Hepatocyte (in vitro differentiated cells): Measurements from ENCODE around the gene TTN. TPM values are rescaled to one million over a fixed set of nuclear protein-coding genes. Genes with fewer than 3 reads are reported as not detected.

ENCODE experiments used
- DNase-seq: peaks from one replicate; pipeline ENCODE4 v3.0.0-alpha.2; 2016; ENCODE audit warnings: low spot score
- H2AFZ ChIP-seq: fragments of 200-600 bp; sonication (generic); 2 replicates; pipeline ENCODE4 v1.6.0; 2016; ENCODE audit warnings: antibody characterized with exemption, mild to moderate bottlenecking
- H3K27ac ChIP-seq: fragments of 200-600 bp; sonication (generic); 2 replicates; pipeline ENCODE4 v1.5.1; 2016; ENCODE audit warnings: mild to moderate bottlenecking
- H3K27me3 ChIP-seq: fragments of 200-600 bp; sonication (generic); 2 replicates; pipeline ENCODE4 v1.6.1; 2016
- H3K36me3 ChIP-seq: fragments of 200-600 bp; sonication (generic); replicated peaks from 2 replicates; pipeline ENCODE4 v1.5.1; 2016; ENCODE audit warnings: low read depth; ENCODE audit not compliant: insufficient read depth
- H3K4me1 ChIP-seq: fragments of 200-600 bp; sonication (generic); 2 replicates; pipeline ENCODE4 v1.5.1; 2016; ENCODE audit warnings: mild to moderate bottlenecking, moderate library complexity; ENCODE audit not compliant: insufficient read depth
- H3K4me2 ChIP-seq: fragments of 200-600 bp; sonication (generic); 2 replicates; pipeline ENCODE4 v1.6.0; 2016
- H3K4me3 ChIP-seq: fragments of 200-600 bp; sonication (generic); 2 replicates; pipeline ENCODE4 v1.5.1; 2016; ENCODE audit warnings: mild to moderate bottlenecking
- H3K79me2 ChIP-seq: fragments of 200-600 bp; sonication (generic); 2 replicates; pipeline ENCODE4 v1.6.0; 2017; ENCODE audit warnings: mild to moderate bottlenecking
- H3K9me2 ChIP-seq: fragments of 200-600 bp; sonication (generic); replicated peaks from 2 replicates; pipeline ENCODE4 v1.6.0; 2017; ENCODE audit warnings: mild to moderate bottlenecking; ENCODE audit not compliant: insufficient read depth
- H3K9me3 ChIP-seq: fragments of 200-600 bp; sonication (generic); 2 replicates; pipeline ENCODE4 v1.5.1; 2016; ENCODE audit warnings: low read depth, mild to moderate bottlenecking
- H4K20me1 ChIP-seq: fragments of 200-600 bp; sonication (generic); 2 replicates; pipeline ENCODE4 v1.6.0; 2016; ENCODE audit warnings: mild to moderate bottlenecking; ENCODE audit not compliant: insufficient read depth, poor library complexity, severe bottlenecking
- EZH2 ChIP-seq: fragments of 200-600 bp; sonication (generic); IDR thresholded peaks from 2 replicates; pipeline ENCODE4 v1.6.1; 2016; ENCODE audit warnings: antibody characterized with exemption, mild to moderate bottlenecking, borderline replicate concordance
- EZH2phosphoT487 ChIP-seq: fragments of 200-600 bp; sonication (generic); IDR thresholded peaks from one replicate; pipeline ENCODE4 v1.6.1; 2018; ENCODE audit warnings: antibody characterized with exemption, mild to moderate bottlenecking, low read depth, moderate library complexity; ENCODE audit not compliant: unreplicated experiment, severe bottlenecking
- WGBS: methylation state at CpG from one replicate; pipeline ENCODE4 v1.1.6; 2016; ENCODE audit warnings: low lambda C conversion rate; ENCODE audit errors: missing lambda C conversion rate; 5-methylcytosine and 5-hydroxymethylcytosine counted together
- polyA plus RNA-seq: library from polyadenylated mRNA; unstranded; fragments of >200 nt; fragmentation: Nextera tagmentation; extraction: Ambion mirVana; gene quantifications from 2 replicates; pipeline ENCODE4 v1.2.1, GENCODE V29; 2016
- total RNA-seq: library from RNA; depleted of rRNA; stranded (reverse); fragments of >200 nt; gene quantifications from 2 replicates; pipeline ENCODE4 v1.2.3, GENCODE V29; 2014
- TF ChIP-seq, protein P1 (sequence below): fragments of 200-600 bp; sonication (generic); IDR thresholded peaks from 2 replicates; pipeline ENCODE4 v1.5.1; 2016; ENCODE audit warnings: antibody characterized with exemption, mild to moderate bottlenecking; ENCODE audit not compliant: poor library complexity

Gene TTN
- total and polyA plus RNA-seq, 2 experiments from 2014 or later: 5.4 to 6.4 TPM

DNA sequence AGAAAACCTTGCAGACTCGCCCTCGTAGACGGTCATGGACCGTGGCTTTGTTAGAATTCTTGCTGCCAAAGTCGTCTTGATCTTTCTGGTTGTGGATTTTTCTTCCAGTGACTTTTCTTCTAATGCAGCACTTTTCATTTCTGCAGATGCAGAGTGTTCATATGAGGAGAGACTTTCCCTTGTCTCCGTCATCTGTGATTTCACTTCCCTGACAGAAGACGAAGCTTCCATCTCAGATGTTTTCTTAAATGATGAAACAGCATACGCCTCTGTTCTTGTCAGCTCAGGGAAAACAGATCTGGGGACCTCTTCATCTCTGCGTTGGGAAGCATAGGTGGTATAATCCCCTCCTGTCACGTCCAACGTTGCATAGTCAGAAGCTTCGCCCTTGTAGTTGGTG, 276.1 kb downstream of the TTN start:
- no peak for TF ChIP-seq EZH2
- no peak overlapping the region for H3K4me2 ChIP-seq
- peaks cover 4% of the 10 kb centered on the region for H4K20me1 ChIP-seq
- no peaks in the 10 kb centered on the region for H3K9me2 ChIP-seq
- WGBS: 97% methylated on average over 12 of the region's 12 CpGs
- no peak overlapping the region for H3K27ac ChIP-seq
- H3K4me3 ChIP-seq: no peak overlapping the region
- no peaks in the 10 kb centered on the region for H3K36me3 ChIP-seq
- H3K27me3 ChIP-seq: no peaks in the 10 kb centered on the region
- no peak for DNase-seq
- no peaks in the 10 kb centered on the region for H3K9me3 ChIP-seq
- H2AFZ ChIP-seq: no peak overlapping the region
- H3K4me1 ChIP-seq: no peaks in the 10 kb centered on the region
- peaks cover 62% of the 10 kb centered on the region for H3K79me2 ChIP-seq

GRCh38 chr2:178530625-178531142, 276.5 kb downstream of the TTN start:
- no peak for TF ChIP-seq EZH2
- no peak for TF ChIP-seq EZH2phosphoT487
- TF ChIP-seq, protein P1, sequence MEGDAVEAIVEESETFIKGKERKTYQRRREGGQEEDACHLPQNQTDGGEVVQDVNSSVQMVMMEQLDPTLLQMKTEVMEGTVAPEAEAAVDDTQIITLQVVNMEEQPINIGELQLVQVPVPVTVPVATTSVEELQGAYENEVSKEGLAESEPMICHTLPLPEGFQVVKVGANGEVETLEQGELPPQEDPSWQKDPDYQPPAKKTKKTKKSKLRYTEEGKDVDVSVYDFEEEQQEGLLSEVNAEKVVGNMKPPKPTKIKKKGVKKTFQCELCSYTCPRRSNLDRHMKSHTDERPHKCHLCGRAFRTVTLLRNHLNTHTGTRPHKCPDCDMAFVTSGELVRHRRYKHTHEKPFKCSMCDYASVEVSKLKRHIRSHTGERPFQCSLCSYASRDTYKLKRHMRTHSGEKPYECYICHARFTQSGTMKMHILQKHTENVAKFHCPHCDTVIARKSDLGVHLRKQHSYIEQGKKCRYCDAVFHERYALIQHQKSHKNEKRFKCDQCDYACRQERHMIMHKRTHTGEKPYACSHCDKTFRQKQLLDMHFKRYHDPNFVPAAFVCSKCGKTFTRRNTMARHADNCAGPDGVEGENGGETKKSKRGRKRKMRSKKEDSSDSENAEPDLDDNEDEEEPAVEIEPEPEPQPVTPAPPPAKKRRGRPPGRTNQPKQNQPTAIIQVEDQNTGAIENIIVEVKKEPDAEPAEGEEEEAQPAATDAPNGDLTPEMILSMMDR: no peak
- no peaks in the 10 kb centered on the region for H3K9me3 ChIP-seq
- H3K4me2 ChIP-seq: no peak overlapping the region
- no peaks in the 10 kb centered on the region for H3K36me3 ChIP-seq
- no peak overlapping the region for H3K27ac ChIP-seq
- H3K79me2 ChIP-seq: peaks cover 67% of the 10 kb centered on the region
- no peaks in the 10 kb centered on the region for H3K27me3 ChIP-seq
- H4K20me1 ChIP-seq: peaks cover 4% of the 10 kb centered on the region
- 94% methylated on average over 8 of the region's 8 CpGs for WGBS
- H3K4me3 ChIP-seq: no peak overlapping the region
- H3K4me1 ChIP-seq: no peaks in the 10 kb centered on the region
- no peaks in the 10 kb centered on the region for H3K9me2 ChIP-seq
- H2AFZ ChIP-seq: no peak overlapping the region
- no peak for DNase-seq

GRCh38 chr2:178530131-178530530, 277.1 kb downstream of the TTN start:
- DNase-seq: no peak
- Histone ChIP-seq H3K36me3 (no peaks in the 10 kb centered on the region), H3K4me3 (no peak overlapping the region), H2AFZ (no peak overlapping the region), H4K20me1 (peaks cover 4% of the 10 kb centered on the region), H3K27ac (no peak overlapping the region), H3K9me2 (no peaks in the 10 kb centered on the region), H3K9me3 (no peaks in the 10 kb centered on the region), H3K4me1 (no peaks in the 10 kb centered on the region), H3K79me2 (peaks cover 69% of the 10 kb centered on the region), H3K27me3 (no peaks in the 10 kb centered on the region), H3K4me2 (no peak overlapping the region)
- 93% methylated on average over 2 of the region's 2 CpGs for WGBS
- TF ChIP-seq, protein P1: no peak
- no peak for TF ChIP-seq EZH2phosphoT487
- TF ChIP-seq EZH2: no peak

DNA sequence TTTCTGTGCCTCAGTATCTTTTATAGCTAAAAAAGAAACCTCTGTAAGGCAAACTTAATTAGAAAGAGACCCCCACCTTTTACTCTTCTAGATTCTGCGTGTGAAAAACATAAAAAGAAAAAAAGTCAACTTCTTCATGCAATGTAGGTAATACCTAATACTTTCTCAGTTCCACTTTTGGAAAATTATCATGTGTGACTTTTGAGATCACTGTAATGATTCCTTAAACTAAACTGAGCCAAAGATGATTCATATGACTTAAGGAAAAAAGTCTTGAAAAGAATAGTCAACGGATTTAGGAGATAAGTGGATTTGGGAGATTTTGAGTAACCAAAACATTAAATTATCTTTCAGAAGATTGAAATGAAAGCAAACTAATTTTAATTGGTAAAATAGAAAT, 278.0 kb downstream of the TTN start:
- DNase-seq: no peak
- TF ChIP-seq EZH2phosphoT487 (no peak), EZH2 (no peak)
- TF ChIP-seq, protein P1: no peak
- Histone ChIP-seq H2AFZ (no peak overlapping the region), H3K27ac (no peak overlapping the region), H3K4me3 (no peak overlapping the region), H4K20me1 (peaks cover 4% of the 10 kb centered on the region), H3K4me1 (peaks cover 5% of the 10 kb centered on the region), H3K9me2 (no peaks in the 10 kb centered on the region), H3K27me3 (no peaks in the 10 kb centered on the region), H3K36me3 (no peaks in the 10 kb centered on the region), H3K9me3 (no peaks in the 10 kb centered on the region), H3K4me2 (no peak overlapping the region), H3K79me2 (peaks cover 76% of the 10 kb centered on the region)
- WGBS: 88% methylated on average over 2 of the region's 2 CpGs
